HEK293 (cell line): ENCODE measurements around the gene SEM1.

ENCODE experiments used
- EGR2 ChIP-seq: fragments of 450-650 bp; formaldehyde crosslinking; IDR thresholded peaks from 2 replicates; pipeline ENCODE4 v1.5.1; 2016; ENCODE audit warnings: low read depth, missing biosample characterization, missing genetic modification characterization
- FEZF1 ChIP-seq: fragments of 450-650 bp; formaldehyde crosslinking; IDR thresholded peaks from 2 replicates; pipeline ENCODE4 v1.5.1; 2016; ENCODE audit warnings: missing biosample characterization, missing genetic modification characterization
- KLF10 ChIP-seq: fragments of 450-650 bp; IDR thresholded peaks from 2 replicates; pipeline ENCODE4 v1.5.1; 2018; ENCODE audit warnings: missing biosample characterization, mild to moderate bottlenecking, missing genetic modification characterization
- MEIS1 ChIP-seq: sonication (generic); formaldehyde crosslinking; IDR thresholded peaks from 2 replicates; pipeline ENCODE4 v1.8.1; 2022; ENCODE audit warnings: missing genetic modification reagents, mild to moderate bottlenecking, borderline replicate concordance
- OVOL3 ChIP-seq: fragments of 450-650 bp; formaldehyde crosslinking; IDR thresholded peaks from 2 replicates; pipeline ENCODE4 v1.5.1; 2016; ENCODE audit warnings: missing biosample characterization, missing genetic modification characterization
- SALL2 ChIP-seq: fragments of 450-650 bp; formaldehyde crosslinking; IDR thresholded peaks from 2 replicates; pipeline ENCODE4 v1.5.0; 2017; ENCODE audit warnings: missing biosample characterization, mild to moderate bottlenecking, missing genetic modification characterization, borderline replicate concordance
- SP3 ChIP-seq: fragments of 450-650 bp; formaldehyde crosslinking; IDR thresholded peaks from 2 replicates; pipeline ENCODE4 v1.5.1; 2016; ENCODE audit warnings: missing biosample characterization, missing genetic modification characterization
- YY2 ChIP-seq: fragments of 450-650 bp; formaldehyde crosslinking; IDR thresholded peaks from 2 replicates; pipeline ENCODE4 v1.5.1; 2016; ENCODE audit warnings: missing biosample characterization, missing genetic modification characterization
- ZBTB17 ChIP-seq: fragments of 450-650 bp; formaldehyde crosslinking; IDR thresholded peaks from 2 replicates; pipeline ENCODE4 v1.5.1; 2016; ENCODE audit warnings: missing biosample characterization, missing genetic modification characterization
- ZBTB21 ChIP-seq: fragments of 450-650 bp; formaldehyde crosslinking; IDR thresholded peaks from 2 replicates; pipeline ENCODE4 v1.5.1; 2017; ENCODE audit warnings: missing biosample characterization, missing genetic modification characterization
- ZBTB48 ChIP-seq: fragments of 450-650 bp; formaldehyde crosslinking; IDR thresholded peaks from 2 replicates; pipeline ENCODE4 v1.5.1; 2016; ENCODE audit warnings: missing biosample characterization, missing genetic modification characterization
- ZNF112 ChIP-seq: fragments of 450-650 bp; formaldehyde crosslinking; IDR thresholded peaks from 2 replicates; pipeline ENCODE4 v1.5.0; 2017; ENCODE audit warnings: missing biosample characterization, missing genetic modification characterization
- ZNF341 ChIP-seq: fragments of 450-650 bp; formaldehyde crosslinking; IDR thresholded peaks from 2 replicates; pipeline ENCODE4; 2016; ENCODE audit warnings: low read depth, missing biosample characterization, missing genetic modification characterization
- ZNF391 ChIP-seq: fragments of 450-650 bp; formaldehyde crosslinking; IDR thresholded peaks from 2 replicates; pipeline ENCODE4 v1.5.1; 2016; ENCODE audit warnings: low read depth, missing biosample characterization, missing genetic modification characterization, borderline replicate concordance
- ZNF501 ChIP-seq: fragments of 450-650 bp; formaldehyde crosslinking; IDR thresholded peaks from 2 replicates; pipeline ENCODE4 v1.5.1; 2016; ENCODE audit warnings: missing biosample characterization, missing genetic modification characterization
- ZNF571 ChIP-seq: fragments of 450-650 bp; formaldehyde crosslinking; IDR thresholded peaks from 2 replicates; pipeline ENCODE4 v1.5.0; 2017; ENCODE audit warnings: missing biosample characterization, missing genetic modification characterization
- ZNF600 ChIP-seq: fragments of 450-650 bp; formaldehyde crosslinking; IDR thresholded peaks from 2 replicates; pipeline ENCODE4 v1.5.1; 2016; ENCODE audit warnings: missing biosample characterization, missing genetic modification characterization
- ZNF629 ChIP-seq: fragments of 450-650 bp; formaldehyde crosslinking; IDR thresholded peaks from 2 replicates; pipeline ENCODE4 v1.5.1; 2017; ENCODE audit warnings: missing biosample characterization, missing genetic modification characterization
- ZNF658 ChIP-seq: fragments of 450-650 bp; formaldehyde crosslinking; IDR thresholded peaks from 2 replicates; pipeline ENCODE4; 2016; ENCODE audit warnings: missing biosample characterization, missing genetic modification characterization
- ZNF707 ChIP-seq: fragments of 450-650 bp; formaldehyde crosslinking; IDR thresholded peaks from 2 replicates; pipeline ENCODE4 v1.5.1; 2016; ENCODE audit warnings: missing biosample characterization, missing genetic modification characterization
- ZNF791 ChIP-seq: fragments of 450-650 bp; formaldehyde crosslinking; IDR thresholded peaks from 2 replicates; pipeline ENCODE4 v1.5.1; 2016; ENCODE audit warnings: missing biosample characterization, missing genetic modification characterization
- TF ChIP-seq, protein P1 (sequence below): fragments of 450-650 bp; formaldehyde crosslinking; IDR thresholded peaks from 2 replicates; pipeline ENCODE4 v1.5.0; 2017; ENCODE audit warnings: missing biosample characterization, missing genetic modification characterization, borderline replicate concordance
- TF ChIP-seq, protein P2 (sequence below): fragments of 450-650 bp; formaldehyde crosslinking; IDR thresholded peaks from 2 replicates; pipeline ENCODE4 v1.5.1; 2017; ENCODE audit warnings: missing biosample characterization, missing genetic modification characterization
- TF ChIP-seq, protein P3 (sequence below): fragments of 450-650 bp; formaldehyde crosslinking; IDR thresholded peaks from 2 replicates; pipeline ENCODE4 v1.5.1; 2016; ENCODE audit warnings: missing biosample characterization, missing genetic modification characterization, borderline replicate concordance
- TF ChIP-seq, protein P4 (sequence below): fragments of 450-650 bp; formaldehyde crosslinking; IDR thresholded peaks from 2 replicates; pipeline ENCODE4 v1.5.1; 2017; ENCODE audit warnings: missing biosample characterization, mild to moderate bottlenecking, missing genetic modification characterization, moderate library complexity
- TF ChIP-seq, protein P5 (sequence below): fragments of 450-650 bp; formaldehyde crosslinking; conservative IDR thresholded peaks from 2 replicates; pipeline ENCODE4 v1.5.1; 2016; ENCODE audit warnings: low read depth, missing biosample characterization, missing genetic modification characterization
- TF ChIP-seq, protein P6 (sequence below): fragments of 450-650 bp; formaldehyde crosslinking; IDR thresholded peaks from 2 replicates; pipeline ENCODE4 v1.5.1; 2016; ENCODE audit warnings: missing biosample characterization, missing genetic modification characterization

SEM1 gene

DNA sequence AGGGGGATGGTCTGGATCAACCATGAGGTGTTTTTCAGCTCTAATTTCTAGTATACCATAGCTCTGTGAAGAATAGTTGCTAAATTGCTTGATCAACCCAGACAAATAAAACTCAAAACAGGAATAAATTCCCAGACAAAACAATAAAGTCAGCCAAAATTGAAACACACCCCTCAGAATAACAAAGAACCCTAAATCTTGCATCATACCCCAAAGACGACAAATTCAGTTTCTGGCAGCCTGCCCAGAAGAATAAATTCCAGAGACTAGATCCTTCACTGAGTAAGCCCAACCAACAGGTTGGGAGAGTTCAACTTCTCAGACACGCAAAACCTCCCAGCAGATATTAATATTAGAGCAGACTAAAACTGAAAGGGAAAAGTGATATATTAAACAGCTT is 11.2 kb upstream of the SEM1 start (continued):
- TF ChIP-seq, protein P1, sequence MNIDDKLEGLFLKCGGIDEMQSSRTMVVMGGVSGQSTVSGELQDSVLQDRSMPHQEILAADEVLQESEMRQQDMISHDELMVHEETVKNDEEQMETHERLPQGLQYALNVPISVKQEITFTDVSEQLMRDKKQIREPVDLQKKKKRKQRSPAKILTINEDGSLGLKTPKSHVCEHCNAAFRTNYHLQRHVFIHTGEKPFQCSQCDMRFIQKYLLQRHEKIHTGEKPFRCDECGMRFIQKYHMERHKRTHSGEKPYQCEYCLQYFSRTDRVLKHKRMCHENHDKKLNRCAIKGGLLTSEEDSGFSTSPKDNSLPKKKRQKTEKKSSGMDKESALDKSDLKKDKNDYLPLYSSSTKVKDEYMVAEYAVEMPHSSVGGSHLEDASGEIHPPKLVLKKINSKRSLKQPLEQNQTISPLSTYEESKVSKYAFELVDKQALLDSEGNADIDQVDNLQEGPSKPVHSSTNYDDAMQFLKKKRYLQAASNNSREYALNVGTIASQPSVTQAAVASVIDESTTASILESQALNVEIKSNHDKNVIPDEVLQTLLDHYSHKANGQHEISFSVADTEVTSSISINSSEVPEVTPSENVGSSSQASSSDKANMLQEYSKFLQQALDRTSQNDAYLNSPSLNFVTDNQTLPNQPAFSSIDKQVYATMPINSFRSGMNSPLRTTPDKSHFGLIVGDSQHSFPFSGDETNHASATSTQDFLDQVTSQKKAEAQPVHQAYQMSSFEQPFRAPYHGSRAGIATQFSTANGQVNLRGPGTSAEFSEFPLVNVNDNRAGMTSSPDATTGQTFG (tag by site-specific recombination): no peak
- TF ChIP-seq, protein P2, sequence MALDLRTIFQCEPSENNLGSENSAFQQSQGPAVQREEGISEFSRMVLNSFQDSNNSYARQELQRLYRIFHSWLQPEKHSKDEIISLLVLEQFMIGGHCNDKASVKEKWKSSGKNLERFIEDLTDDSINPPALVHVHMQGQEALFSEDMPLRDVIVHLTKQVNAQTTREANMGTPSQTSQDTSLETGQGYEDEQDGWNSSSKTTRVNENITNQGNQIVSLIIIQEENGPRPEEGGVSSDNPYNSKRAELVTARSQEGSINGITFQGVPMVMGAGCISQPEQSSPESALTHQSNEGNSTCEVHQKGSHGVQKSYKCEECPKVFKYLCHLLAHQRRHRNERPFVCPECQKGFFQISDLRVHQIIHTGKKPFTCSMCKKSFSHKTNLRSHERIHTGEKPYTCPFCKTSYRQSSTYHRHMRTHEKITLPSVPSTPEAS (tag by site-specific recombination): no peak
- no peak for TF ChIP-seq ZNF600
- no peak for TF ChIP-seq ZNF112 (tag by site-specific recombination)
- no peak for TF ChIP-seq ZNF501 (tag by site-specific recombination)
- TF ChIP-seq ZNF341 (tag by site-specific recombination): no peak
- no peak for TF ChIP-seq ZNF791
- TF ChIP-seq ZNF571: no peak
- TF ChIP-seq OVOL3 (tag by site-specific recombination): no peak
- TF ChIP-seq ZBTB17 (tag by site-specific recombination): no peak
- TF ChIP-seq SALL2 (tag by site-specific recombination): no peak
- no peak for TF ChIP-seq ZNF658
- TF ChIP-seq, protein P3, sequence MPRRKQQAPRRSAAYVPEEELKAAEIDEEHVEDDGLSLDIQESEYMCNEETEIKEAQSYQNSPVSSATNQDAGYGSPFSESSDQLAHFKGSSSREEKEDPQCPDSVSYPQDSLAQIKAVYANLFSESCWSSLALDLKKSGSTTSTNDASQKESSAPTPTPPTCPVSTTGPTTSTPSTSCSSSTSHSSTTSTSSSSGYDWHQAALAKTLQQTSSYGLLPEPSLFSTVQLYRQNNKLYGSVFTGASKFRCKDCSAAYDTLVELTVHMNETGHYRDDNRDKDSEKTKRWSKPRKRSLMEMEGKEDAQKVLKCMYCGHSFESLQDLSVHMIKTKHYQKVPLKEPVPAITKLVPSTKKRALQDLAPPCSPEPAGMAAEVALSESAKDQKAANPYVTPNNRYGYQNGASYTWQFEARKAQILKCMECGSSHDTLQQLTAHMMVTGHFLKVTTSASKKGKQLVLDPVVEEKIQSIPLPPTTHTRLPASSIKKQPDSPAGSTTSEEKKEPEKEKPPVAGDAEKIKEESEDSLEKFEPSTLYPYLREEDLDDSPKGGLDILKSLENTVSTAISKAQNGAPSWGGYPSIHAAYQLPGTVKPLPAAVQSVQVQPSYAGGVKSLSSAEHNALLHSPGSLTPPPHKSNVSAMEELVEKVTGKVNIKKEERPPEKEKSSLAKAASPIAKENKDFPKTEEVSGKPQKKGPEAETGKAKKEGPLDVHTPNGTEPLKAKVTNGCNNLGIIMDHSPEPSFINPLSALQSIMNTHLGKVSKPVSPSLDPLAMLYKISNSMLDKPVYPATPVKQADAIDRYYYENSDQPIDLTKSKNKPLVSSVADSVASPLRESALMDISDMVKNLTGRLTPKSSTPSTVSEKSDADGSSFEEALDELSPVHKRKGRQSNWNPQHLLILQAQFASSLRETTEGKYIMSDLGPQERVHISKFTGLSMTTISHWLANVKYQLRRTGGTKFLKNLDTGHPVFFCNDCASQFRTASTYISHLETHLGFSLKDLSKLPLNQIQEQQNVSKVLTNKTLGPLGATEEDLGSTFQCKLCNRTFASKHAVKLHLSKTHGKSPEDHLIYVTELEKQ (tag by site-specific recombination): no peak
- TF ChIP-seq SP3 (tag by site-specific recombination): no peak
- no peak for TF ChIP-seq ZNF707 (tag by site-specific recombination)
- no peak for TF ChIP-seq EGR2
- TF ChIP-seq, protein P4, sequence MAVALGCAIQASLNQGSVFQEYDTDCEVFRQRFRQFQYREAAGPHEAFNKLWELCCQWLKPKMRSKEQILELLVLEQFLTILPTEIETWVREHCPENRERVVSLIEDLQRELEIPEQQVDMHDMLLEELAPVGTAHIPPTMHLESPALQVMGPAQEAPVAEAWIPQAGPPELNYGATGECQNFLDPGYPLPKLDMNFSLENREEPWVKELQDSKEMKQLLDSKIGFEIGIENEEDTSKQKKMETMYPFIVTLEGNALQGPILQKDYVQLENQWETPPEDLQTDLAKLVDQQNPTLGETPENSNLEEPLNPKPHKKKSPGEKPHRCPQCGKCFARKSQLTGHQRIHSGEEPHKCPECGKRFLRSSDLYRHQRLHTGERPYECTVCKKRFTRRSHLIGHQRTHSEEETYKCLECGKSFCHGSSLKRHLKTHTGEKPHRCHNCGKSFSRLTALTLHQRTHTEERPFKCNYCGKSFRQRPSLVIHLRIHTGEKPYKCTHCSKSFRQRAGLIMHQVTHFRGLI (tag by site-specific recombination): peak; percentile 97
- no peak for TF ChIP-seq ZNF391
- TF ChIP-seq MEIS1: no peak
- no peak for TF ChIP-seq ZBTB48 (tag by site-specific recombination)
- no peak for TF ChIP-seq ZBTB21 (tag by site-specific recombination)
- TF ChIP-seq KLF10 (tag by site-specific recombination): peak; percentile 69; the same call in 1 of the 2 replicates
- TF ChIP-seq, protein P5, sequence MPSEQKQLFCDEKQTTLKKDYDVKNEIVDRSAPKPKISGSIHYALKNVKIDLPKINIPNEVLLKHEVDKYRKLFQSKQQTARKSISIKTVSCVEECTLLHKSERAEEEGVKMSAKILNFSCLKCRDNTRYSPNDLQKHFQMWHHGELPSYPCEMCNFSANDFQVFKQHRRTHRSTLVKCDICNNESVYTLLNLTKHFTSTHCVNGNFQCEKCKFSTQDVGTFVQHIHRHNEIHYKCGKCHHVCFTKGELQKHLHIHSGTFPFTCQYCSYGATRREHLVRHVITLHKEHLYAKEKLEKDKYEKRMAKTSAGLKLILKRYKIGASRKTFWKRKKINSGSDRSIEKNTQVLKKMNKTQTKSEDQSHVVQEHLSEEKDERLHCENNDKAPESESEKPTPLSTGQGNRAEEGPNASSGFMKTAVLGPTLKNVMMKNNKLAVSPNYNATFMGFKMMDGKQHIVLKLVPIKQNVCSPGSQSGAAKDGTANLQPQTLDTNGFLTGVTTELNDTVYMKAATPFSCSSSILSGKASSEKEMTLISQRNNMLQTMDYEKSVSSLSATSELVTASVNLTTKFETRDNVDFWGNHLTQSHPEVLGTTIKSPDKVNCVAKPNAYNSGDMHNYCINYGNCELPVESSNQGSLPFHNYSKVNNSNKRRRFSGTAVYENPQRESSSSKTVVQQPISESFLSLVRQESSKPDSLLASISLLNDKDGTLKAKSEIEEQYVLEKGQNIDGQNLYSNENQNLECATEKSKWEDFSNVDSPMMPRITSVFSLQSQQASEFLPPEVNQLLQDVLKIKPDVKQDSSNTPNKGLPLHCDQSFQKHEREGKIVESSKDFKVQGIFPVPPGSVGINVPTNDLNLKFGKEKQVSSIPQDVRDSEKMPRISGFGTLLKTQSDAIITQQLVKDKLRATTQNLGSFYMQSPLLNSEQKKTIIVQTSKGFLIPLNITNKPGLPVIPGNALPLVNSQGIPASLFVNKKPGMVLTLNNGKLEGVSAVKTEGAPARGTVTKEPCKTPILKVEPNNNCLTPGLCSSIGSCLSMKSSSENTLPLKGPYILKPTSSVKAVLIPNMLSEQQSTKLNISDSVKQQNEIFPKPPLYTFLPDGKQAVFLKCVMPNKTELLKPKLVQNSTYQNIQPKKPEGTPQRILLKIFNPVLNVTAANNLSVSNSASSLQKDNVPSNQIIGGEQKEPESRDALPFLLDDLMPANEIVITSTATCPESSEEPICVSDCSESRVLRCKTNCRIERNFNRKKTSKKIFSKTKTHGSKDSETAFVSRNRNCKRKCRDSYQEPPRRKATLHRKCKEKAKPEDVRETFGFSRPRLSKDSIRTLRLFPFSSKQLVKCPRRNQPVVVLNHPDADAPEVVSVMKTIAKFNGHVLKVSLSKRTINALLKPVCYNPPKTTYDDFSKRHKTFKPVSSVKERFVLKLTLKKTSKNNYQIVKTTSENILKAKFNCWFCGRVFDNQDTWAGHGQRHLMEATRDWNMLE (tag by site-specific recombination): peak; percentile 37; the same call in 1 of the 2 replicates
- TF ChIP-seq, protein P6, sequence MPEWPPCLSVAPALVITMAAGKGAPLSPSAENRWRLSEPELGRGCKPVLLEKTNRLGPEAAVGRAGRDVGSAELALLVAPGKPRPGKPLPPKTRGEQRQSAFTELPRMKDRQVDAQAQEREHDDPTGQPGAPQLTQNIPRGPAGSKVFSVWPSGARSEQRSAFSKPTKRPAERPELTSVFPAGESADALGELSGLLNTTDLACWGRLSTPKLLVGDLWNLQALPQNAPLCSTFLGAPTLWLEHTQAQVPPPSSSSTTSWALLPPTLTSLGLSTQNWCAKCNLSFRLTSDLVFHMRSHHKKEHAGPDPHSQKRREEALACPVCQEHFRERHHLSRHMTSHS: no peak
- TF ChIP-seq FEZF1: no peak
- TF ChIP-seq YY2 (tag by site-specific recombination): no peak
- no peak for TF ChIP-seq ZNF629
